Activated naive CD8-positive, alpha-beta T cell treated with anti-CD3 and anti-CD28 coated beads, Interleukin-2, amount 50 U/mL, for 16 hours (primary cell): Measurements from ENCODE around the gene FCN1.

ENCODE experiments used
- DNase-seq: peaks from one replicate; pipeline ENCODE4 v3.0.0-alpha.2; 2020; ENCODE audit warnings: low read depth, low spot score

Gene FCN1

DNA sequence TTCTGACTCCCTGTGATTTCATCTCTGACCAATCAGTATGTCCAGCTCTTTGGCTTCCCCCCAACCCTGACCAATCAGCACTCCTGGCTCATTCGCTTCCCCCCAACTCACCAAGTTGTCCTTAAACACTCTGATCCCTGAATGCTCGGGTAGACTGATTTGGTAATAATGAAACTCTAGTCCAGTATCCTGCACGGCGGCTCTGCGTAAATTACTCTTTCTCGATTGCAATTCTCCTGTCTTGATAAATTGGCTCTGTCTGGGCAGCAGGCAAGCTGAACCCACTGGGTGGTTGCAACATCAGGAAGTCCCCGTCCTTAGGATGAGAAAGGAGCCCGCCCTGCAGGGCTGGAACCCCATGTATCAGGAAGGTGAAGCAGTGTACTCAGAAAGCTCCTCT, 26.7 kb downstream of the FCN1 start:
- no peak for DNase-seq

DNA sequence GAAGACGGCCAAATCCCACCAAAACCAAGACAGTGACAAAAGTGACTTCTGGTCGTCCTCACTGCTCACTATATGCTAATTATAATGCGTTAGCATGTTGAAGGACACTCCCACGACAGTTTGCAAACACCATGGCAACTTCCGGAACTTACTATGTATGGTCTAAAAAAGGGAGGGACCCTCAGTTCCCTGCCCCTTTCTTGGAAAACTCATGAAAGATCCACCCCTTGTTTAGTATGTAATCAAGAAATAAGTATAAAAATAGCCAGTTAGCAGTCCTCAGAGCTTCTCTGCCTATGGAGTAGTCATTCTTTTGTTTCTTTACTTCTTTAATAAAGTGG, 27.6 kb downstream of the FCN1 start:
- DNase-seq = no peak

GRCh38 chr9:134889386-134890154, 28.1 kb downstream of the FCN1 start:
- DNase-seq = no peak

DNA sequence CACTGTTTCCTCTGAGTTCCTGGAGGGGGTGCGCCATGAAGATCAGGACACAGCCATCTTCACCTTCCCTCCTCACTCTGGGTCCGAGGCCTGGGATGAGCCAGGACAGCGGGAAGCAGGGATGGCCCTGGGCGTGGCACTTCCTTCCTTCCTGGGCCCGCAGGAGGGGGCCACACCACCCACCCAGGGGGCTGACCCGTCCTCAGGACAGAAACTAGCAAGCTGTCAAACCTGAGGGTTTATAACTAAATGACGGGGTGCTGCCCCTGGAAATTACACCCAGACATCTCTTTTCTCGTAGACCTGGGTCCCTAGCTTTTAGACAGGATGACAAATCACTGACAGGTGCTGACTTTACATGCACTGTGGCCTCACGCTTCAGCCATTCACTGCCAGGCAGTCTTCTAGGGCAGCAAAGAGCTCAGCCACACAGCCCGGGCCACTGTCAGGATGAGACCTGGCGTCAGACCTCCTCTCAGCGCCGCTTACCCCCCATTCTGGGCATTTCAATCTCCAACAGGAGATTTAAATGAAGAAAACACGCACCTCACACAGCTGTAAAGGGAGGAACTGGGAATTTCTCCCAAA, 29.0 kb downstream of the FCN1 start:
- no peak for DNase-seq

- DNase-seq = no peak
These were observed 29.8 kb downstream of the FCN1 start for GRCh38 chr9:134887686-134888602.

DNA sequence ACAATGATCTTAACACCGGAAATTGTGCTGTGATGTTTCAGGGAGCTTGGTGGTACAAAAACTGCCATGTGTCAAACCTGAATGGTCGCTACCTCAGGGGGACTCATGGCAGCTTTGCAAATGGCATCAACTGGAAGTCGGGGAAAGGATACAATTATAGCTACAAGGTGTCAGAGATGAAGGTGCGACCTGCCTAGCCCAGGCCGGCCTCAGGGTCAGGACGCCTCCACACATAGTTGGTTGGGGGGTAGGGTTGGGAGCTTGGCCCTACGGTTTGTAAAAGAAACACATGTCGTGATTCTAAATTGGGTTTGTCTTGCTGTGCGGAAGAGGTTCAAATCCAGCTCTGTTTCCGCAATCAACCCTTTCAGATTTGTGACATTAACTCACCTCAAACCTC, 30.5 kb downstream of the FCN1 start:
- no peak for DNase-seq

GRCh38 chr9:134886413-134886913, 31.2 kb downstream of the FCN1 start:
- no peak for DNase-seq

GRCh38 chr9:134885679-134886412, 31.9 kb downstream of the FCN1 start:
- no peak for DNase-seq

DNA sequence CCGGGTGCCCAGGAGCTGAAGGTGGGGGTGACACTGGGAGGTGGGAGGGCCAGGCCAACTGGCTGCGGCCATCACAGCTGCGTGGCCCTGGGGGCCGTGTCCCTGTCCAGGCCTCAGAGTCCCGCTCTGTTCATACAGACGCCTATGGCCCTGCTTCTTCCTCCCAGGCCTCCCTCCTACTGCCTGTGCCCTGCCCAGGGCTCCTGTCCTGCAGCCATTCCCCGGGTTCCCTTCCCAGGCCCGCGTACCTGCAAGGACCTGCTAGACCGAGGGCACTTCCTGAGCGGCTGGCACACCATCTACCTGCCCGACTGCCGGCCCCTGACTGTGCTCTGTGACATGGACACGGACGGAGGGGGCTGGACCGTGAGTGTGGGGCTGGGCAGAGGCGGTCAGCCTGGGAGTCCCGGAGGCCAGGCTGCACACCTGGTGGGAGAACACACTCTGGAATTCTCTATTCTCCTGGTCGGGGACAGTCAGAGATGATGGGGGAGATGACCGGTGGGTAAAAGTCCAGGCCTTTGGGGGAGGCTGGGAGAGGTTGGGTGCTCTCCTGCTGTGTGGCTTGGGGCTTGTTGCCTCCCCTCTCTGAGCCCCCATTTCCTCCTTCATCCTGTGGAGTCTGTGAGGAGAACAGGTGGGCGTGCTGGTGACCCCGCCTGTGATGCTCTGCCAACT, 32.6 kb downstream of the FCN1 start:
- DNase-seq = no peak

DNA sequence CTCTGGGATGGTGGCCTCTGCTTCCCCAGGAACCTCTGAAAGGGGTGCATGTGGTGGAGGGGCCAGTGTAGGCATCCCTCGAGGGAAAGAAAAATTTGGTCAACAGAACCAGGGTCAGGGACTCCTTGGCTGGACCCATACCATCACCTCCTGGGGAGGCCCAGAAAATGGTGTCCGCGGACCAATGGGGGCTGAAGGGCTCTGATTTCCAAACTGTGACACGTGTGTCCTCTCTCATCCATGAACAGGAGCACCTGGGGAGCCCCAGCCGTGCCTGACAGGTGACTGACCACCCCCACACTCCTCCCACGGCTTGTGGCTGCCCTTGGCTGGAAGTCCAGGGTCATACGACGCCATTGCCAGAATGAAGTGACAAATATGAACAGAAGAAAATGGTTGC, 33.2 kb downstream of the FCN1 start:
- DNase-seq = no peak

- DNase-seq = no peak
These were observed 34.5 kb downstream of the FCN1 start for GRCh38 chr9:134883040-134883782.

GRCh38 chr9:134882204-134882785, 35.4 kb downstream of the FCN1 start:
- DNase-seq = no peak

- DNase-seq = no peak
These were observed 36.4 kb downstream of the FCN1 start for GRCh38 chr9:134881313-134881670.

DNA sequence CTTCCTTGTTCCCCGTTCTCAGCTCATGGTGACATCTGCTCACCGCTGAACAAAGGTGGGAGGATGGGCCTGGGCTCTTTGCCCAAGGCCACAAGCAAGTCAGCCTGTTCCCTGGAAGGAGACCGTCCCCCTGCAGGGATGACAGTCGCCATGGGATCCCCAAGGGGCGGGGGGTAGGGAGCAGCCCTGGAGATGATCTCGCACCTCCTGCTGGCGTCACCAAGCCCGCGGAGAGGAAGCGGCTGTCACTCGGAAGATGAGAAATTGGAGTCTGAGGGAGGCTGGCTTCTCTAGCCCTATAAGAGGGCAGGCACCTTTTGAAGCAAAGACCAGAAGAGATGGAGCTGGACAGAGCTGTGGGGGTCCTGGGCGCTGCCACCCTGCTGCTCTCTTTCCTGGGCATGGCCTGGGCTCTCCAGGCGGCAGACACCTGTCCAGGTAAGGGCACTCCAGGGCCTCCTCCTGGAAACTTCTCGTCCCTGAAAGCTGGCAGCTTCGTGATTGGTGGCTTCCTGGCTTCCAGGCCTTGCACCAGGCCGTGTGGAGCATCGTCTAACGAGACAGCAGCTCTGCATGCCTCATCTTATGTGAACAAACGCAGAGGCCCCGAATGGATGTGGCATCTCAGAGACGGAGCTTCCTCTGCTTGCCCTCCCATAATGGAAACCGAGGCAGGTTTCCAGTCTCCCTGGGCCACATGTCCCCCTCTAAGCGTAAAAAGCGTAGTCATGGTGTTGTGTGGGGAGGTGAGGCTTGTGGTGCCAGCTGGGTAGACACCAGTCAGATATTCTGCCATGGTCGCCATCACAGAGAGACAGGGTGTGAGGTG, 37.0 kb downstream of the FCN1 start, which contains the start of gene FCN2:
TSS of gene FCN2 (plus strand) at position 327 of the 829 bp plus-strand sequence. CDS start at position 339, 12 bp downstream.
- DNase-seq = no peak

DNA sequence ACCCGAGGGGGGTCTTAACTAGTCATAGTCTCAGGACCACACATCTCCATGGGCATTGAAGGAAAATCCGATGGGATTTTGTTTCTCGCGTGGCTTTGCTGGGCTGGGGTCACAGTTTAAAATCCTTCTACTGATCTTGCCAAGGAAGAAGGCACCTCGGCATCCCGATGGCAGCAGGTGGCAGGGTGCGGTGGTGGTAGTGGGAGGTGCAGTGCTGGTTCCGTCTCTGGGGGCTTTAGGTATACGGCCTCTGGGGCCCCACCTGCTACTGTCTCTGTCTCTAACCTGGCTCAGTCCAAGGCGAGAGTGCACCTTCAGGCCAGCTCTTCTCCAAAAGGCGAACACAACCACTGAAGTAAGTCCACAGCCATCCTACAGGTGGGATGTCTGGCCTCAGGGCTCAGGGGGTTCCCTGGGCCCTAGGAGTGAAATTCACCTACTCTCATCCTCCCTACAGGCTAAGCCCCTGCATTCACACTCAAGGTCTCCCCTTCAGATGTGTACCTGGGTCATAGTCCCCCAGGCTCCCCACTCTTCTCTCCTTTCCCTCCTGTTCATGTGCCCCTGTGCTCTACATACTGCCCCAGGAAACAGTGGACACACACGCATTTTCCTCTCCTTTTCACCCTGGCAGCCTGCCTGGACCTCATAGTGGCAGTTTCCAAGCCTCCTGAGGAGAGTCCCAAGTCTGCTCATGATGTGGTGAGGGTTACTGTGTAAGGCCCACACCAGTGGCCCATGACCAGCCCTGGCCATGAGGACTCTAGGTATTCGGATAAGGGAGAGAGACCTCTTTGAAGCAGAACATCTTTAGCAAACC, 37.8 kb downstream of the FCN1 start:
- DNase-seq = no peak

DNA sequence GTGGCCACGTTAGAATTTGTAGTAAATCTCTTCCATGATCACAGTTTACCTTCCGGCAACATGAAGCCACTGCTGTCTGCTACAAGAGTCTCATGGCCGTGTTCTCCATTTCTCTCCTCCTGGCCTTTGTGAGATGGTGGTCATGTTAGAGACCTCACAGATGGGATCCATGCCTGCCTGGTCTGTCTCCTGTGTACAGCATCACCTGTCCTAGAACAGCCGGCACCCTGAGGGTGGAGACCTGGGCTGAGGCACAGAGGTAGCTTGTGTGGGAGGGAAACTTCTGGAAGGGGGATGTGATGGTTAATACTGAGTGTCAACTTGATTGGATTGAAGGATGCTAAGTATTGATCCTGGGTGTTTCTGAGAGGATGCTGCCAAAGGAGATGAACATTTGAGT, 40.2 kb downstream of the FCN1 start:
- no peak for DNase-seq

- no peak for DNase-seq
These were observed 42.3 kb downstream of the FCN1 start for GRCh38 chr9:134875371-134875770.
